ENCODE measurements around the gene PRDM16.

DNA sequence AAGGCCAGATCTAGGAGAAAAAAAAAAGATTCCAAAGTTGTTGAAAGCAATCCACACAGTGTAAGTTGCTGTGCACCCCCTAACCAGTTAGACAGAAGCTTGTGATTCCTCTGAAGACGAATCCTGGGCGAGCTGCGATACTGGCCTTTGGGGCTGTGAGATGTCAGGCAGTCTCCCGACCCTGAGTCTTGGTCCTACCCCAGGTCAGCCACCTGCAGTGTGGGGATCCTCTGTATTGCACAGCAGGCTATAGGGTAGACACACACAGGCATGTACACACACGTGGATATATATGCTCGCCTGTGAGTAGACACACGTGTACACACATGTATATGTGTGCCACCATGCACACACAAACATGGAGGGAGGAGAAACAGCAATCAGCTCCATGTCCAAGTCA lies 34.8 kb upstream of the PRDM16 start:
- TF ChIP-seq IRF2 (CRISPR knock-in tag; IDR thresholded peaks at IDR 0.05; ENCODE audit: borderline replicate concordance, low read depth) (no peak), ZNF532 (CRISPR knock-in tag; IDR thresholded peaks at IDR 0.05; ENCODE audit: borderline replicate concordance) (no peak), CTCF (IDR thresholded peaks at IDR 0.05) (no peak), JUN (CRISPR knock-in tag; IDR thresholded peaks at IDR 0.05) (no peak), NR2C2 (CRISPR knock-in tag; IDR thresholded peaks at IDR 0.05) (no peak)
- TF ChIP-seq, protein P1, sequence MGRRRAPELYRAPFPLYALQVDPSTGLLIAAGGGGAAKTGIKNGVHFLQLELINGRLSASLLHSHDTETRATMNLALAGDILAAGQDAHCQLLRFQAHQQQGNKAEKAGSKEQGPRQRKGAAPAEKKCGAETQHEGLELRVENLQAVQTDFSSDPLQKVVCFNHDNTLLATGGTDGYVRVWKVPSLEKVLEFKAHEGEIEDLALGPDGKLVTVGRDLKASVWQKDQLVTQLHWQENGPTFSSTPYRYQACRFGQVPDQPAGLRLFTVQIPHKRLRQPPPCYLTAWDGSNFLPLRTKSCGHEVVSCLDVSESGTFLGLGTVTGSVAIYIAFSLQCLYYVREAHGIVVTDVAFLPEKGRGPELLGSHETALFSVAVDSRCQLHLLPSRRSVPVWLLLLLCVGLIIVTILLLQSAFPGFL (CRISPR knock-in tag; IDR thresholded peaks at IDR 0.05; ENCODE audit: borderline replicate concordance), result no peak
- TF ChIP-seq, protein P2, sequence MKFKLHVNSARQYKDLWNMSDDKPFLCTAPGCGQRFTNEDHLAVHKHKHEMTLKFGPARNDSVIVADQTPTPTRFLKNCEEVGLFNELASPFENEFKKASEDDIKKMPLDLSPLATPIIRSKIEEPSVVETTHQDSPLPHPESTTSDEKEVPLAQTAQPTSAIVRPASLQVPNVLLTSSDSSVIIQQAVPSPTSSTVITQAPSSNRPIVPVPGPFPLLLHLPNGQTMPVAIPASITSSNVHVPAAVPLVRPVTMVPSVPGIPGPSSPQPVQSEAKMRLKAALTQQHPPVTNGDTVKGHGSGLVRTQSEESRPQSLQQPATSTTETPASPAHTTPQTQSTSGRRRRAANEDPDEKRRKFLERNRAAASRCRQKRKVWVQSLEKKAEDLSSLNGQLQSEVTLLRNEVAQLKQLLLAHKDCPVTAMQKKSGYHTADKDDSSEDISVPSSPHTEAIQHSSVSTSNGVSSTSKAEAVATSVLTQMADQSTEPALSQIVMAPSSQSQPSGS (CRISPR knock-in tag; IDR thresholded peaks at IDR 0.05; ENCODE audit: borderline replicate concordance, low read depth), result no peak
